Heart right ventricle (tissue), 16 donors: ENCODE measurements around the gene ARID3B. TPM values are rescaled to one million over a fixed set of nuclear protein-coding genes. Genes with fewer than 3 reads are reported as not detected.

Source experiments
- ATAC-seq, 8 donors: fragments of 200-7000 bp; cut with Tn5 transposase; one replicate each; pipeline ENCODE4 v1.9.1; 2020; ENCODE audit warnings: mild to moderate bottlenecking in 8 of 8, moderate library complexity in 8 of 8, moderate number of reproducible peaks in 1 of 8
- DNase-seq, 2 donors: peaks; one replicate each; pipeline ENCODE4 v3.0.0-alpha.2; 2020
- H3K27ac ChIP-seq, 10 donors: fragments of 200-600 bp; sonication (generic) in 2 of 10; one replicate each; pipeline versions ENCODE4 v1.5.0 to v1.8.0; 2020 to 2022; ENCODE audit warnings: mild to moderate bottlenecking in 3 of 10
- H3K27me3 ChIP-seq, 7 donors: fragments of 200-600 bp; one replicate each; pipeline ENCODE4 v1.8.0; 2021 to 2022; ENCODE audit warnings: mild to moderate bottlenecking in 2 of 7
- H3K36me3 ChIP-seq, 9 donors: fragments of 200-600 bp; sonication (generic) in 1 of 9; one replicate each; pipeline versions ENCODE4 v1.5.0 to v1.8.0; 2020 to 2022; ENCODE audit warnings: mild to moderate bottlenecking in 2 of 9
- H3K4me1 ChIP-seq, 9 donors: fragments of 200-600 bp; sonication (generic) in 1 of 9; one replicate each; pipeline versions ENCODE4 v1.5.0 to v1.8.0; 2020 to 2022; ENCODE audit warnings: mild to moderate bottlenecking in 4 of 9
- H3K4me3 ChIP-seq, 10 donors: fragments of 200-600 bp; sonication (generic) in 2 of 10; one replicate each; pipeline versions ENCODE4 v1.5.0 to v1.8.0; 2020 to 2022; ENCODE audit warnings: mild to moderate bottlenecking in 7 of 10, moderate library complexity in 2 of 10
- H3K9me3 ChIP-seq, 11 donors: fragments of 200-600 bp in 10 of 11; sonication (generic) in 2 of 11; one replicate each; pipeline versions ENCODE4 v1.5.0 to v1.8.0; 2013 to 2022; ENCODE audit warnings: mild to moderate bottlenecking in 2 of 11, control low read depth in 1 of 11, moderate library complexity in 1 of 11
- CTCF ChIP-seq, 9 donors: fragments of 200-600 bp; sonication (generic) in 2 of 9; IDR thresholded peaks; one replicate each; pipeline versions ENCODE4 v1.5.0 to v1.8.0; 2021 to 2022; ENCODE audit warnings: antibody characterized with exemption in 9 of 9, mild to moderate bottlenecking in 5 of 9, moderate library complexity in 1 of 9
- WGBS, 2 donors: extraction: QIAGEN DNeasy Blood & Tissue Kit; methylation state at CpG; one replicate each; pipeline ENCODE4 v1.1.7; 2013; ENCODE audit warnings: inconsistent platforms in 1 of 2; 5-methylcytosine and 5-hydroxymethylcytosine counted together
- intact Hi-C, 10 donors: fragments of 100-400 bp; cut with DNase I; formaldehyde crosslinking; loops; one replicate each; pipeline versions ENCODE4 v1.11.1 to v1.14.2; 2022
- polyA plus RNA-seq, 2 donors: library from polyadenylated mRNA; stranded (reverse); fragments of 200-250 nt; gene quantifications; one replicate each; pipeline ENCODE4 v1.2.3, GENCODE V29; 2013
- total RNA-seq, 10 donors: library from RNA; stranded (reverse); fragmentation: NEBNext Ultra II Directional in 3 of 10; extraction: Animal tissue kit (Norgen Biotek cat#: 25700) in 3 of 10; gene quantifications; one replicate each; pipeline versions ENCODE4 v1.2.1 to v1.2.4, GENCODE V29; 2021 to 2023
- donor health status: Arrhythmogenic right ventricular cardiomyopathy.
- donor health status: ischemic (EF 13 %, LVEDD 7.1; RV severe dilation, severe dysfunction).
- donor health status: healthy with polysubstance abuse.
- donor health status: DM: no; HTN: yes; CAD: no.
- donor health status: DM: no; HTN: no; CAD: no.
- donor health status: ischemic (EF 25% LVEDD 6.9; RV normal size, moderate dysfunction).
- donor health status: ischemic (EF 25% LVEDD 5.7; RV mildly dilated, moderate dysfunction).
- donor health status: healthy.
- donor health status: DM: yes; HTN: yes; CAD: no.
- donor health status: Ischemic cardiomyopathy.
- donor health status: ischemic (EF 35%, LVEDD 5.7; RV mildly dilated, moderate dysfunction).
- donor health status: nonischemic (EF 11% LVEDD 7.7; RV severe dilation, severe dysfunction).
- donor health status: DM: yes; HTN: yes; CAD: no.
- donor health status: PGD.
- donor health status: ischemic (EF 29% LVEDD 5.4; RV normal size, mild dysfunction).
- donor health status: nonischemic (EF 23%, LVEDD 6.1; RV moderate dilation, normal function).

Gene ARID3B
- total and polyA plus RNA-seq, 12 donors = 1.2 to 3.7 (median 2.4) TPM

- TF ChIP-seq CTCF (IDR thresholded peaks at IDR 0.05) = no peak
- ATAC-seq = no peak
- H3K36me3 ChIP-seq = no peaks in the 10 kb centered on the region
- intact Hi-C loops = no loop called here
- no peak overlapping the region for H3K27ac ChIP-seq
- WGBS, 2 donors = 75 to 88% methylated on average over 3 of the region's 3 CpGs
- H3K9me3 ChIP-seq = no peaks in the 10 kb centered on the region
- peaks cover 0 to 4% (median 0%) of the 10 kb centered on the region in 9 donors for H3K4me1 ChIP-seq
- no peak for DNase-seq
- no peaks in the 10 kb centered on the region for H3K27me3 ChIP-seq
- no peak overlapping the region for H3K4me3 ChIP-seq
Observed at GRCh38 chr15:74525945-74526344, 15.1 kb upstream of the ARID3B start.

- DNase-seq (no peak), ATAC-seq (no peak)
- TF ChIP-seq CTCF (IDR thresholded peaks at IDR 0.05) = no peak
- WGBS, 2 donors = 82 to 90% methylated on average over 5 of the region's 5 CpGs
- H3K36me3 ChIP-seq = no peaks in the 10 kb centered on the region
- no peak overlapping the region for H3K4me3 ChIP-seq
- intact Hi-C loops = no loop called here
- no peaks in the 10 kb centered on the region for H3K27me3 ChIP-seq
- peaks cover 0 to 4% (median 0%) of the 10 kb centered on the region in 9 donors for H3K4me1 ChIP-seq
- no peak overlapping the region for H3K27ac ChIP-seq
- no peaks in the 10 kb centered on the region for H3K9me3 ChIP-seq
Observed at GRCh38 chr15:74528876-74529275, 12.1 kb upstream of the ARID3B start.

GRCh38 chr15:74529921-74530320 is 11.1 kb upstream of the ARID3B start:
- DNase-seq (no peak), ATAC-seq (no peak)
- WGBS, 2 donors = 72 to 79% methylated on average over 8 of the region's 8 CpGs
- Histone ChIP-seq H3K27me3 (no peaks in the 10 kb centered on the region), H3K4me3 (no peak overlapping the region), H3K36me3 (no peaks in the 10 kb centered on the region), H3K9me3 (no peaks in the 10 kb centered on the region), H3K4me1 (peaks cover 0 to 4% (median 0%) of the 10 kb centered on the region in 9 donors), H3K27ac (no peak overlapping the region)
- intact Hi-C loops = loop anchor here in 3 of 10 donors (5.0 to 10.0 kb wide), 3 partner anchors 48 to 65 kb away; partner anchors contain the start of gene UBL7 (in 1 of the 3)
- no peak for TF ChIP-seq CTCF (IDR thresholded peaks at IDR 0.05)

- no peak overlapping the region for H3K4me3 ChIP-seq
- no peaks in the 10 kb centered on the region for H3K36me3 ChIP-seq
- WGBS, 2 donors = 89 to 92% methylated on average over 2 of the region's 2 CpGs
- TF ChIP-seq CTCF (IDR thresholded peaks at IDR 0.05) = no peak
- no peak for DNase-seq
- intact Hi-C loops = loop anchor here in 3 of 10 donors (5.0 to 10.0 kb wide), 3 partner anchors 48 to 66 kb away; partner anchors contain the start of gene UBL7 (in 1 of the 3)
- no peak for ATAC-seq
- no peaks in the 10 kb centered on the region for H3K9me3 ChIP-seq
- H3K27ac ChIP-seq = no peak overlapping the region
- no peaks in the 10 kb centered on the region for H3K27me3 ChIP-seq
- H3K4me1 ChIP-seq = peaks cover 0 to 4% (median 0%) of the 10 kb centered on the region in 9 donors
Observed at GRCh38 chr15:74530771-74531143, 10.3 kb upstream of the ARID3B start.
